K562 (cell line): ENCODE data around the gene ANO4. TPM values are rescaled to one million over a fixed set of nuclear protein-coding genes. Genes with fewer than 3 reads are reported as not detected.

ENCODE experiments used
- ATAC-seq: fragments of 200-7000 bp; cut with Tn5 transposase; 3 replicates; pipeline ENCODE4 v1.9.1; 2020; ENCODE audit warnings: moderate library complexity
- BruUV-seq: library from RNA; stranded (reverse); fragments of 400-500 nt; replicated peaks from 2 replicates; lab custom pipeline; 2021; lab: Mats Ljungman, UMichigan
- CTCF ChIA-PET: fragments of 300-600 bp; formaldehyde crosslinking; extraction: SDS; loops from one replicate; lab custom pipeline; 2021; ENCODE audit warnings: low intra/inter-chr PET ratio; lab: Yijun Ruan, JAX
- POLR2A ChIA-PET: fragments of 300-600, 350-650 bp; sonication (Branson Sonifier 250); formaldehyde crosslinking; extraction: SDS; loops from one replicate; lab custom pipeline; 2021; ENCODE audit warnings: antibody characterized with exemption, inconsistent platforms; lab: Yijun Ruan, JAX
- DNase-seq, 4 experiments: peaks; one replicate each; pipeline versions ENCODE4 v3.0.0 to v3.0.0-alpha.2; 2011 to 2018; ENCODE audit warnings: low spot score in 3 of 4, mixed read lengths in 3 of 4; ENCODE audit errors: extremely low read depth in 1 of 4
- FAIRE-seq: peaks from 2 replicates; lab custom pipeline; 2011; peaks lifted over from hg19 to GRCh38; lab: Jason Lieb, UNC
- H2AFZ ChIP-seq: 2 replicates; pipeline ENCODE4 v1.6.0; 2011; ENCODE audit warnings: low read depth, low read length, control low read depth, inconsistent platforms
- H3K27ac ChIP-seq: fragments of 200-600 bp; 3 replicates; pipeline ENCODE4 v1.8.0; 2011; ENCODE audit warnings: low read depth, mild to moderate bottlenecking, control low read depth, inconsistent platforms, low read length, moderate library complexity, mixed read lengths; ENCODE audit errors: extremely low read depth
- H3K27me3 ChIP-seq, 2 experiments: fragments of 300-600 bp in 1 of 2; 2 replicates in 1 of 2; 3 replicates in 1 of 2; pipeline versions ENCODE4 v1.6.0 to v1.8.0; 2011; ENCODE audit warnings: inconsistent platforms in 2 of 2, low read length in 2 of 2, mild to moderate bottlenecking in 1 of 2, mixed read lengths in 1 of 2, moderate library complexity in 1 of 2; ENCODE audit not compliant: control insufficient read depth in 2 of 2, insufficient read depth in 2 of 2
- H3K36me3 ChIP-seq: fragments of 300-600 bp; 3 replicates; pipeline ENCODE4 v1.8.0; 2011; ENCODE audit warnings: mild to moderate bottlenecking, low read length, inconsistent platforms; ENCODE audit not compliant: control insufficient read depth, insufficient read depth
- H3K4me1 ChIP-seq, 2 experiments: fragments of 200-600 bp in 1 of 2; replicated peaks in 1 of 2; 2 replicates in 1 of 2; 3 replicates in 1 of 2; pipeline versions ENCODE4 v1.5.1 to v1.8.0; 2011; ENCODE audit warnings: inconsistent platforms in 2 of 2, low read length in 2 of 2, mild to moderate bottlenecking in 1 of 2, mixed read lengths in 1 of 2, moderate library complexity in 1 of 2; ENCODE audit not compliant: control insufficient read depth in 2 of 2, insufficient read depth in 2 of 2
- H3K4me2 ChIP-seq: 2 replicates; pipeline ENCODE4 v1.6.1; 2011; ENCODE audit warnings: low read length, control low read depth, inconsistent platforms, mixed read lengths; ENCODE audit not compliant: insufficient read depth
- H3K4me3 ChIP-seq: fragments of 200-600 bp; sonication (generic), shearing (Covaris generic); 2 replicates; pipeline ENCODE4 v1.5.1; 2016; ENCODE audit warnings: control low read depth, inconsistent platforms
- H3K79me2 ChIP-seq: fragments of 200-600 bp; 3 replicates; pipeline ENCODE4 v1.8.0; 2011; ENCODE audit warnings: low read length, inconsistent platforms; ENCODE audit not compliant: control insufficient read depth, insufficient read depth
- H3K9ac ChIP-seq, 2 experiments: 2 replicates each; pipeline versions ENCODE4 v1.6.0 to v1.6.1; 2011; ENCODE audit warnings: low read depth in 2 of 2, low read length in 2 of 2, control low read depth in 1 of 2, inconsistent platforms in 1 of 2, mild to moderate bottlenecking in 1 of 2, mixed read lengths in 1 of 2; ENCODE audit not compliant: insufficient read depth in 1 of 2
- H3K9me1 ChIP-seq: one replicate; pipeline ENCODE4 v1.6.0; 2011; ENCODE audit warnings: inconsistent platforms, mild to moderate bottlenecking, low read length, moderate library complexity; ENCODE audit not compliant: control insufficient read depth, insufficient read depth
- H3K9me3 ChIP-seq: replicated peaks from 2 replicates; pipeline ENCODE4 v1.5.1; 2011; ENCODE audit warnings: low read depth, low read length, inconsistent platforms; ENCODE audit not compliant: control insufficient read depth, insufficient read depth
- H4K20me1 ChIP-seq: replicated peaks from 2 replicates; pipeline ENCODE4 v1.6.1; 2011; ENCODE audit warnings: low read length, inconsistent platforms, mixed read lengths; ENCODE audit not compliant: control insufficient read depth, insufficient read depth
- CEBPB ChIP-seq: fragments of 450-650 bp; IDR thresholded peaks from 2 replicates; pipeline ENCODE4 v1.6.1; 2016; ENCODE audit warnings: missing genetic modification characterization, missing compliant biosample characterization
- CTCF ChIP-seq, 3 experiments: IDR thresholded peaks in 2 of 3; conservative IDR thresholded peaks in 1 of 3; 2 replicates each; pipeline ENCODE4 v1.5.1; 2011 to 2012; ENCODE audit warnings: low read length in 3 of 3, mild to moderate bottlenecking in 3 of 3, control low read depth in 2 of 3, improper control_type of control experiment in 1 of 3, inconsistent platforms in 1 of 3, low read depth in 1 of 3, mixed read lengths in 1 of 3, moderate library complexity in 1 of 3; ENCODE audit not compliant: insufficient read depth in 2 of 3
- ELF2 ChIP-seq: fragments of 250-450 bp; sonication (Bioruptor Pico); IDR thresholded peaks from 2 replicates; pipeline ENCODE4 v1.5.0; 2021; ENCODE audit warnings: mild to moderate bottlenecking
- FOXJ2 ChIP-seq: fragments of 200-800 bp; sonication (Bioruptor generic); IDR thresholded peaks from 2 replicates; pipeline ENCODE4 v1.6.1; 2016; ENCODE audit warnings: missing genetic modification characterization, missing compliant biosample characterization
- GMEB1 ChIP-seq: fragments of 250-450 bp; sonication (Bioruptor Pico); IDR thresholded peaks from 2 replicates; pipeline ENCODE4 v1.4.0; 2020; ENCODE audit warnings: mild to moderate bottlenecking
- HCFC1 ChIP-seq: IDR thresholded peaks from 2 replicates; pipeline ENCODE4 v1.6.1; 2012; ENCODE audit warnings: low read depth, low read length, improper control_type of control experiment
- SETDB1 ChIP-seq: IDR thresholded peaks from one replicate; pipeline ENCODE4 v1.6.1; 2012; ENCODE audit warnings: low read length, control low read depth, inconsistent platforms
- TAL1 ChIP-seq: fragments of 450-650 bp; IDR thresholded peaks from 2 replicates; pipeline ENCODE4 v1.6.1; 2016; ENCODE audit warnings: mild to moderate bottlenecking
- ZBTB8A ChIP-seq: fragments of 450-650 bp; IDR thresholded peaks from 2 replicates; pipeline ENCODE4 v1.6.1; 2018; ENCODE audit warnings: mild to moderate bottlenecking, moderate library complexity; ENCODE audit not compliant: partially characterized antibody
- ZC3H8 ChIP-seq: fragments of 450-650 bp; IDR thresholded peaks from 2 replicates; pipeline ENCODE4 v1.6.1; 2017
- ZNF518B ChIP-seq: fragments of 250-450 bp; sonication (Bioruptor Pico); IDR thresholded peaks from 2 replicates; pipeline ENCODE4 v1.5.0; 2021; ENCODE audit warnings: mild to moderate bottlenecking, moderate library complexity
- ZNF655 ChIP-seq: fragments of 250-450 bp; sonication (Bioruptor Pico); IDR thresholded peaks from 2 replicates; pipeline ENCODE4 v1.5.0; 2021
- WGBS: fragments of 100-300 bp; shearing (Covaris generic); methylation state at CpG from one replicate; pipeline ENCODE4 v1.1.6; 2016; ENCODE audit warnings: low coverage, mixed read lengths; ENCODE audit not compliant: insufficient coverage; ENCODE audit errors: missing lambda C conversion rate; 5-methylcytosine and 5-hydroxymethylcytosine counted together
- in situ Hi-C: fragments of 300-500 bp; cut with MboI; formaldehyde crosslinking; loops from 4 replicates; pipeline ENCODE4 v1.15.0; 2018; ENCODE audit warnings: inconsistent platforms, mixed read lengths
- intact Hi-C: fragments of 100-400 bp; cut with micrococcal nuclease; formaldehyde crosslinking; loops from 2 replicates; pipeline ENCODE4 v1.14.2; 2022
- polyA plus RNA-seq, 8 experiments: library from polyadenylated mRNA; depleted of rRNA in 4 of 8; stranded (reverse) in 5 of 8; unstranded in 3 of 8; fragments of >200 nt; fragmentation: Nextera tagmentation in 2 of 8; fragmentation: Illumina TruSeq in 1 of 8; extraction: Ambion mirVana in 2 of 8; extraction: Trizol in 1 of 8; gene quantifications; 2 replicates each; pipeline versions ENCODE4 v1.2.1 to v1.2.3, GENCODE V29; 2011 to 2014; ENCODE audit warnings: inconsistent platforms in 1 of 8, missing spikeins in 1 of 8
- total RNA-seq, 7 experiments: library from RNA; depleted of rRNA in 6 of 7; stranded (reverse); fragments of >200 nt in 6 of 7; fragmentation: Illumina TruSeq in 2 of 7; extraction: Trizol in 2 of 7; gene quantifications; 2 replicates each; pipeline versions ENCODE4 v1.2.1 to v1.2.3, GENCODE V29; 2011 to 2021; ENCODE audit warnings: low replicate concordance in 1 of 7

The ANO4 gene
- total and polyA plus RNA-seq, 9 of the 15 experiments (the other 6 are each of a cell fraction or from before 2014, with no cell fraction given): not detected

GRCh38 chr12:101038289-101038871 lies 243.8 kb downstream of the ANO4 start (continued):
- TF ChIP-seq ZNF655: no peak

- ATAC-seq (no peak), DNase-seq (no peak), FAIRE-seq (no peak)
- POLR2A ChIA-PET: interaction anchor here (0.6 kb wide), 1 partner anchor 22 kb away, joined by 3 read pairs; no protein-coding TSS in a partner anchor
- H3K9ac ChIP-seq: no peak overlapping the region
- H2AFZ ChIP-seq: no peak overlapping the region
- BruUV-seq: no TSS peak
- no peak overlapping the region for H3K4me2 ChIP-seq
- CTCF ChIA-PET: no interaction called here
- H3K79me2 ChIP-seq: no peaks in the 10 kb centered on the region
- no peak overlapping the region for H3K27ac ChIP-seq
- H4K20me1 ChIP-seq: no peaks in the 10 kb centered on the region
- no peaks in the 10 kb centered on the region for H3K4me1 ChIP-seq
- H3K36me3 ChIP-seq: no peaks in the 10 kb centered on the region
- in situ Hi-C loops (no loop called here), intact Hi-C loops (no loop called here)
- no peak overlapping the region for H3K4me3 ChIP-seq
- no peaks in the 10 kb centered on the region for H3K9me3 ChIP-seq
- H3K27me3 ChIP-seq: no peaks in the 10 kb centered on the region
- no peaks in the 10 kb centered on the region for H3K9me1 ChIP-seq
- WGBS: 1% methylated on average over 6 of the region's 6 CpGs
- TF ChIP-seq GMEB1 (CRISPR knock-in tag): no peak
- TF ChIP-seq ZNF518B (CRISPR knock-in tag): no peak
- no peak for TF ChIP-seq TAL1
- no peak for TF ChIP-seq SETDB1
- no peak for TF ChIP-seq ELF2
- TF ChIP-seq ZC3H8: no peak
- no peak for TF ChIP-seq ZBTB8A
- TF ChIP-seq CTCF (IDR thresholded peaks at IDR 0.05 in 2 of 3, conservative IDR thresholded peaks at IDR 0.05 in 1 of 3; ENCODE audit: insufficient read depth in 2 of 3, low read depth in 1 of 3, low read length in 3 of 3): no peak
- TF ChIP-seq FOXJ2 (tag): no peak
- TF ChIP-seq CEBPB (tag): no peak
- TF ChIP-seq HCFC1: no peak
Measured at GRCh38 chr12:101039848-101040531, 245.4 kb downstream of the ANO4 start.
